Osteocyte (in vitro differentiated cells): Measurements from ENCODE around the gene TRPC1. TPM values are rescaled to one million over a fixed set of nuclear protein-coding genes. Genes with fewer than 3 reads are reported as not detected.
A peak's percentile ranks its signal among the peaks of the same experiment; 100 is the strongest.

ENCODE experiments used
- DNase-seq: peaks from one replicate; pipeline ENCODE4 v3.0.0; 2021; ENCODE audit warnings: mixed read lengths; ENCODE audit not compliant: unreplicated experiment; ENCODE audit errors: extremely low spot score
- H3K27ac Mint-ChIP-seq: one replicate; pipeline ENCODE4 v1.8.0; 2021; ENCODE audit warnings: mild to moderate bottlenecking, mixed read lengths; ENCODE audit not compliant: unreplicated experiment
- H3K27me3 Mint-ChIP-seq: one replicate; pipeline ENCODE4 v1.8.0; 2021; ENCODE audit warnings: mixed read lengths; ENCODE audit not compliant: unreplicated experiment
- H3K36me3 Mint-ChIP-seq: one replicate; pipeline ENCODE4 v1.8.0; 2021; ENCODE audit warnings: mixed read lengths; ENCODE audit not compliant: unreplicated experiment
- H3K4me1 Mint-ChIP-seq: one replicate; pipeline ENCODE4 v1.8.0; 2021; ENCODE audit warnings: mixed read lengths; ENCODE audit not compliant: unreplicated experiment
- H3K4me3 Mint-ChIP-seq: one replicate; pipeline ENCODE4 v1.8.0; 2021; ENCODE audit warnings: mild to moderate bottlenecking, moderate library complexity, mixed read lengths; ENCODE audit not compliant: unreplicated experiment
- H3K9me3 Mint-ChIP-seq: one replicate; pipeline ENCODE4 v1.8.0; 2021; ENCODE audit warnings: mixed read lengths; ENCODE audit not compliant: unreplicated experiment
- CTCF ChIP-seq: fragments of 200-600 bp; sonication (generic); IDR thresholded peaks from 2 replicates; pipeline ENCODE4 v1.5.0; 2021; ENCODE audit warnings: antibody characterized with exemption, mild to moderate bottlenecking, moderate library complexity
- total RNA-seq: library from RNA; stranded (reverse); gene quantifications from 2 replicates; pipeline ENCODE4 v1.2.1, GENCODE V29; 2021

TRPC1 gene
- total RNA-seq, 1 donor from 2014 or later, result 18.6 TPM

GRCh38 chr3:142778541-142778940 is 54.7 kb downstream of the TRPC1 start:
- no peak overlapping the region for H3K27ac Mint-ChIP-seq
- DNase-seq, result no peak
- H3K4me3 Mint-ChIP-seq, result no peak overlapping the region
- peaks cover 5% of the 10 kb centered on the region for H3K4me1 Mint-ChIP-seq
- no peak for TF ChIP-seq CTCF
- H3K9me3 Mint-ChIP-seq, result no peaks in the 10 kb centered on the region
- peaks cover 17% of the 10 kb centered on the region for H3K36me3 Mint-ChIP-seq
- H3K27me3 Mint-ChIP-seq, result no peaks in the 10 kb centered on the region

- Mint-ChIP-seq H3K4me1 (peaks cover 5% of the 10 kb centered on the region), H3K4me3 (no peak overlapping the region), H3K36me3 (peaks cover 18% of the 10 kb centered on the region), H3K9me3 (no peaks in the 10 kb centered on the region), H3K27me3 (no peaks in the 10 kb centered on the region), H3K27ac (peak overlapping the region; percentile 44)
- TF ChIP-seq CTCF, result no peak
- DNase-seq, result no peak
Observed at GRCh38 chr3:142779591-142779990, 55.8 kb downstream of the TRPC1 start.

GRCh38 chr3:142782616-142783015 is 58.8 kb downstream of the TRPC1 start:
- no peaks in the 10 kb centered on the region for H3K27me3 Mint-ChIP-seq
- no peak for DNase-seq
- H3K27ac Mint-ChIP-seq, result no peak overlapping the region
- peaks cover 23% of the 10 kb centered on the region for H3K36me3 Mint-ChIP-seq
- H3K4me1 Mint-ChIP-seq, result peaks cover 5% of the 10 kb centered on the region
- H3K9me3 Mint-ChIP-seq, result no peaks in the 10 kb centered on the region
- no peak for TF ChIP-seq CTCF
- H3K4me3 Mint-ChIP-seq, result no peak overlapping the region

GRCh38 chr3:142784228-142784627 is 60.4 kb downstream of the TRPC1 start:
- DNase-seq, result no peak
- H3K27ac Mint-ChIP-seq, result no peak overlapping the region
- H3K9me3 Mint-ChIP-seq, result no peaks in the 10 kb centered on the region
- peaks cover 20% of the 10 kb centered on the region for H3K36me3 Mint-ChIP-seq
- H3K4me3 Mint-ChIP-seq, result no peak overlapping the region
- no peaks in the 10 kb centered on the region for H3K27me3 Mint-ChIP-seq
- no peak for TF ChIP-seq CTCF
- H3K4me1 Mint-ChIP-seq, result peaks cover 8% of the 10 kb centered on the region

- Mint-ChIP-seq H3K4me3 (no peak overlapping the region), H3K4me1 (peaks cover 4% of the 10 kb centered on the region), H3K9me3 (no peaks in the 10 kb centered on the region), H3K36me3 (peaks cover 20% of the 10 kb centered on the region), H3K27me3 (no peaks in the 10 kb centered on the region), H3K27ac (no peak overlapping the region)
- no peak for TF ChIP-seq CTCF
- no peak for DNase-seq
Observed at GRCh38 chr3:142785996-142786395, 62.2 kb downstream of the TRPC1 start.
